IMR-90 (cell line): Measurements from ENCODE around the gene CCL4. TPM values are rescaled to one million over a fixed set of nuclear protein-coding genes. Genes with fewer than 3 reads are reported as not detected.
"Not testable (repeated sequence)": the region's sequence is repeated elsewhere in the genome, so short reads cannot be mapped to it uniquely, and the experiment has no call there.

Experiments
- ATAC-seq: fragments of 200-7000 bp; cut with Tn5 transposase; 2 replicates; pipeline ENCODE4 v1.9.1; 2020; ENCODE audit warnings: low read depth, mild to moderate bottlenecking, moderate library complexity
- BruUV-seq: library from RNA; stranded (reverse); fragments of 400-500 nt; replicated peaks from 2 replicates; lab custom pipeline; 2021; lab: Mats Ljungman, UMichigan
- CTCF ChIA-PET: fragments of 300-600 bp; formaldehyde crosslinking; extraction: SDS; loops from one replicate; lab custom pipeline; 2021; ENCODE audit warnings: antibody characterized with exemption; lab: Yijun Ruan, JAX
- POLR2A ChIA-PET: fragments of 300-600 bp; sonication (Branson Sonifier 250); formaldehyde crosslinking; loops from one replicate; lab custom pipeline; 2022; ENCODE audit warnings: antibody characterized with exemption; ENCODE audit not compliant: unreplicated experiment; lab: Charles Lee
- DNase-seq: peaks from one replicate; pipeline ENCODE4 v3.0.0; 2013
- H2AFZ ChIP-seq: replicated peaks from 2 replicates; pipeline ENCODE3; 2013; ENCODE audit warnings: low read length, mild to moderate bottlenecking; ENCODE audit not compliant: poor library complexity
- H2AK5ac ChIP-seq: 2 replicates; pipeline ENCODE4 v1.6.1; 2013; ENCODE audit warnings: low read depth, low read length, inconsistent platforms
- H2AK9ac ChIP-seq: replicated peaks from 2 replicates; pipeline ENCODE3; 2013; ENCODE audit warnings: mild to moderate bottlenecking, low read depth, low read length, moderate library complexity; ENCODE audit not compliant: poor library complexity
- H2BK120ac ChIP-seq: 2 replicates; pipeline ENCODE4 v1.6.1; 2013; ENCODE audit warnings: low read depth, low read length, inconsistent platforms
- H2BK15ac ChIP-seq: 3 replicates; pipeline ENCODE4 v1.6.1; 2013; ENCODE audit warnings: low read depth, low read length, inconsistent platforms
- H2BK20ac ChIP-seq: 2 replicates; pipeline ENCODE4 v1.6.1; 2013; ENCODE audit warnings: low read depth, mild to moderate bottlenecking, inconsistent platforms, low read length, moderate library complexity
- H2BK5ac ChIP-seq: 2 replicates; pipeline ENCODE4 v1.6.1; 2013; ENCODE audit warnings: mild to moderate bottlenecking, low read depth, low read length, inconsistent platforms; ENCODE audit not compliant: poor library complexity, severe bottlenecking
- H3K14ac ChIP-seq: replicated peaks from 2 replicates; pipeline ENCODE4 v1.6.1; 2013; ENCODE audit warnings: low read depth, low read length, inconsistent platforms
- H3K18ac ChIP-seq: 2 replicates; pipeline ENCODE4 v1.6.1; 2013; ENCODE audit warnings: low read depth, low read length, control low read depth
- H3K23ac ChIP-seq: 2 replicates; pipeline ENCODE4 v1.6.1; 2013; ENCODE audit warnings: low read depth, low read length, inconsistent platforms
- H3K27ac ChIP-seq: 2 replicates; pipeline ENCODE4 v1.5.1; 2013; ENCODE audit warnings: mild to moderate bottlenecking, control low read depth, low read length; ENCODE audit not compliant: insufficient read depth
- H3K27me3 ChIP-seq: 2 replicates; pipeline ENCODE4 v1.6.1; 2013; ENCODE audit warnings: low read length; ENCODE audit not compliant: control insufficient read depth, insufficient read depth
- H3K36me3 ChIP-seq: 2 replicates; pipeline ENCODE4 v1.6.1; 2013; ENCODE audit warnings: low read length, mixed read lengths; ENCODE audit not compliant: control insufficient read depth, insufficient read depth
- H3K4ac ChIP-seq: 2 replicates; pipeline ENCODE4 v1.6.1; 2013; ENCODE audit warnings: low read depth, low read length, inconsistent platforms
- H3K4me1 ChIP-seq: 2 replicates; pipeline ENCODE4 v1.6.1; 2013; ENCODE audit warnings: low read length, mixed read lengths; ENCODE audit not compliant: control insufficient read depth, insufficient read depth
- H3K4me2 ChIP-seq: 2 replicates; pipeline ENCODE4 v1.6.1; 2013; ENCODE audit warnings: low read depth, mild to moderate bottlenecking, control low read depth, low read length, moderate library complexity
- H3K4me3 ChIP-seq: 2 replicates; pipeline ENCODE4 v1.5.1; 2013; ENCODE audit warnings: low read depth, mild to moderate bottlenecking, control low read depth, low read length, moderate library complexity; ENCODE audit not compliant: insufficient read depth
- H3K56ac ChIP-seq: 2 replicates; pipeline ENCODE4 v1.6.1; 2013; ENCODE audit warnings: low read length, inconsistent platforms; ENCODE audit not compliant: insufficient read depth; ENCODE audit errors: extremely low read depth
- H3K79me1 ChIP-seq, 2 experiments: 2 replicates each; pipeline ENCODE4 v1.6.1; 2013; ENCODE audit warnings: low read length in 2 of 2, inconsistent platforms in 1 of 2, low read depth in 1 of 2
- H3K9ac ChIP-seq: 2 replicates; pipeline ENCODE4 v1.6.1; 2013; ENCODE audit warnings: low read depth, low read length, control low read depth
- H3K9me1 ChIP-seq: 2 replicates; pipeline ENCODE4 v1.6.1; 2013; ENCODE audit warnings: low read length, inconsistent platforms; ENCODE audit not compliant: insufficient read depth
- H3K9me3 ChIP-seq: 2 replicates; pipeline ENCODE4 v1.6.1; 2013; ENCODE audit warnings: low read length; ENCODE audit not compliant: control insufficient read depth, insufficient read depth
- H4K20me1 ChIP-seq: 2 replicates; pipeline ENCODE4 v1.6.1; 2013; ENCODE audit warnings: low read length, inconsistent platforms; ENCODE audit not compliant: insufficient read depth
- H4K5ac ChIP-seq: 2 replicates; pipeline ENCODE4 v1.6.1; 2013; ENCODE audit warnings: mild to moderate bottlenecking, low read depth, low read length, control low read depth
- H4K8ac ChIP-seq, 2 experiments: 2 replicates each; pipeline ENCODE4 v1.6.1; 2013; ENCODE audit warnings: low read depth in 2 of 2, low read length in 2 of 2, control low read depth in 1 of 2, inconsistent platforms in 1 of 2
- H4K91ac ChIP-seq: 2 replicates; pipeline ENCODE4 v1.6.1; 2013; ENCODE audit warnings: low read depth, low read length, inconsistent platforms; ENCODE audit not compliant: insufficient read depth
- CHD1 ChIP-seq: IDR thresholded peaks from 2 replicates; pipeline ENCODE4 v1.6.1; 2012; ENCODE audit warnings: low read depth, low read length, improper control_type of control experiment
- RAD21 ChIP-seq: IDR thresholded peaks from 2 replicates; pipeline ENCODE4 v1.6.1; 2012; ENCODE audit warnings: low read length, improper control_type of control experiment
- SMC3 ChIP-seq: fragments of 150-350 bp; IDR thresholded peaks from 2 replicates; pipeline ENCODE4 v1.6.1; 2016; ENCODE audit warnings: low read depth, mild to moderate bottlenecking, antibody characterized with exemption, low read length, moderate library complexity
- USF2 ChIP-seq: fragments of 150-350 bp; IDR thresholded peaks from 2 replicates; pipeline ENCODE4 v1.6.1; 2017; ENCODE audit warnings: mild to moderate bottlenecking, antibody characterized with exemption, low read length, low read depth
- WGBS, 2 experiments: methylation state at CpG; one replicate each; pipeline versions ENCODE4 v1.1.5 to v1.1.7; 2013; ENCODE audit warnings: missing lambda C conversion rate in 2 of 2; ENCODE audit not compliant: insufficient read length in 1 of 2; ENCODE audit errors: extremely low coverage in 2 of 2; 5-methylcytosine and 5-hydroxymethylcytosine counted together
- dilution Hi-C: fragments of 300-500 bp; cut with HindIII; formaldehyde crosslinking; loops from one replicate; pipeline ENCODE4 v1.14.3; 2018; ENCODE audit warnings: low sequenced_read_pairs; ENCODE audit not compliant: unreplicated experiment
- in situ Hi-C: fragments of 300-500 bp; cut with MboI; formaldehyde crosslinking; loops from 3 replicates; pipeline ENCODE4 v1.14.3; 2019; ENCODE audit warnings: low sequenced_read_pairs, inconsistent platforms, mixed read lengths
- intact Hi-C: fragments of 100-400 bp; cut with micrococcal nuclease; formaldehyde crosslinking; loops from 2 replicates; pipeline ENCODE4 v1.10.0; 2022
- polyA plus RNA-seq, 3 experiments: library from polyadenylated mRNA; depleted of rRNA; stranded (reverse); fragments of >200 nt; gene quantifications; 2 replicates each; pipeline ENCODE4 v1.2.3, GENCODE V29; 2012; ENCODE audit warnings: low replicate concordance in 1 of 3
- total RNA-seq: library from RNA; depleted of rRNA; stranded (reverse); fragments of >200 nt; gene quantifications from 2 replicates; pipeline ENCODE4 v1.2.3, GENCODE V29; 2012

The CCL4 gene
- total and polyA plus RNA-seq, 2 of the 4 experiments (the other 2 are of a cell fraction): not detected

- no peak overlapping the region for H3K14ac ChIP-seq
- no peak overlapping the region for H2AK9ac ChIP-seq
- in situ Hi-C loops (no loop called here), dilution Hi-C loops (no loop called here), intact Hi-C loops (no loop called here)
- no peak overlapping the region for H3K27ac ChIP-seq
- no peaks in the 10 kb centered on the region for H3K9me1 ChIP-seq
- DNase-seq (no peak), ATAC-seq (no peak)
- H3K4me1 ChIP-seq: no peaks in the 10 kb centered on the region
- no peaks in the 10 kb centered on the region for H3K36me3 ChIP-seq
- H3K4ac ChIP-seq: no peak overlapping the region
- no peaks in the 10 kb centered on the region for H3K9me3 ChIP-seq
- H3K56ac ChIP-seq: no peak overlapping the region
- CTCF ChIA-PET: interaction anchor here (1.6 kb wide), 1 partner anchor 105 kb away, joined by 4 read pairs; no protein-coding TSS in a partner anchor
- no peak overlapping the region for H4K91ac ChIP-seq
- no CpG with 5 or more reads among the region's 1 CpG for WGBS, 2 experiments
- peaks cover 1% of the 10 kb centered on the region; the same call in 1 of the 2 replicates for H3K27me3 ChIP-seq
- H3K18ac ChIP-seq: no peak overlapping the region
- no peak overlapping the region for H2BK15ac ChIP-seq
- H4K20me1 ChIP-seq: no peaks in the 10 kb centered on the region
- H3K23ac ChIP-seq: no peak overlapping the region
- no peak overlapping the region for H2BK5ac ChIP-seq
- no TSS peak for BruUV-seq
- no peak overlapping the region for H2BK20ac ChIP-seq
- H4K8ac ChIP-seq: no peak overlapping the region
- H3K4me2 ChIP-seq: no peak overlapping the region
- H2AK5ac ChIP-seq: no peak overlapping the region
- no peak overlapping the region for H3K9ac ChIP-seq
- no peaks in the 10 kb centered on the region for H3K79me1 ChIP-seq
- no peak for TF ChIP-seq SMC3
- TF ChIP-seq RAD21: no peak
- no peak for TF ChIP-seq CHD1
- no peak for TF ChIP-seq USF2
- no peak overlapping the region for H3K4me3 ChIP-seq
- no peak overlapping the region for H4K5ac ChIP-seq
- H2AFZ ChIP-seq: no peak overlapping the region
- POLR2A ChIA-PET: no interaction called here
- H2BK120ac ChIP-seq: no peak overlapping the region
Observed at GRCh38 chr17:36074365-36074764, 29.3 kb upstream of the CCL4 start.

GRCh38 chr17:36081681-36082471 is 21.8 kb upstream of the CCL4 start:
- H2AFZ ChIP-seq, POLR2A ChIA-PET, CTCF ChIA-PET, H3K27ac ChIP-seq, H3K4me1 ChIP-seq, BruUV-seq, intact Hi-C loops, H4K20me1 ChIP-seq, H4K91ac ChIP-seq, H3K27me3 ChIP-seq, H3K56ac ChIP-seq, H3K79me1 ChIP-seq, H3K23ac ChIP-seq, DNase-seq, H3K9me1 ChIP-seq, H3K4ac ChIP-seq, in situ Hi-C loops, H3K4me3 ChIP-seq, H2BK120ac ChIP-seq, H3K14ac ChIP-seq, H3K4me2 ChIP-seq, H3K36me3 ChIP-seq, ATAC-seq, dilution Hi-C loops, H3K18ac ChIP-seq, H2BK20ac ChIP-seq, H4K8ac ChIP-seq, H2BK5ac ChIP-seq, H2AK5ac ChIP-seq, H4K5ac ChIP-seq, H2BK15ac ChIP-seq, H3K9ac ChIP-seq, H2AK9ac ChIP-seq, H3K9me3 ChIP-seq: not testable (repeated sequence)
- no CpG with 5 or more reads among the region's 5 CpGs for WGBS, 2 experiments
